MM.1S (cell line): Measurements from ENCODE around the gene SLC8B1.

Experiments used
- CTCF ChIP-seq: fragments of 300-600 bp; sonication (generic); IDR thresholded peaks from 2 replicates; pipeline ENCODE4 v1.5.1; 2016; ENCODE audit warnings: antibody characterized with exemption, low read length, mixed read lengths
- EZH2 ChIP-seq: fragments of 300-600 bp; sonication (generic); optimal IDR thresholded peaks from 2 replicates; pipeline ENCODE3; 2017; ENCODE audit warnings: low read depth, mild to moderate bottlenecking, antibody characterized with exemption, low read length, mixed read lengths

- no peak for TF ChIP-seq EZH2
- TF ChIP-seq CTCF = no peak
Measured at GRCh38 chr12:113292547-113292946, 42.4 kb downstream of the SLC8B1 start.
